Panc1 (cell line): ENCODE data around the gene SPATA6L.

ENCODE experiments used
- TCF7L2 ChIP-seq: IDR thresholded peaks from 2 replicates; pipeline ENCODE4 v1.6.1; 2011; ENCODE audit warnings: mild to moderate bottlenecking, low read depth, low read length, inconsistent platforms
- TF ChIP-seq, protein P1 (sequence below): fragments of 450-650 bp; IDR thresholded peaks from 2 replicates; pipeline ENCODE4 v1.5.1; 2017; ENCODE audit warnings: mild to moderate bottlenecking
- TF ChIP-seq, protein P2 (sequence below), 2 experiments: IDR thresholded peaks; 2 replicates each; pipeline ENCODE4 v1.6.1; 2011 to 2012; ENCODE audit warnings: low read depth in 2 of 2, control low read depth in 1 of 2, low read length in 1 of 2, mild to moderate bottlenecking in 1 of 2, moderate library complexity in 1 of 2; ENCODE audit not compliant: insufficient read depth in 1 of 2

- TF ChIP-seq, protein P1, sequence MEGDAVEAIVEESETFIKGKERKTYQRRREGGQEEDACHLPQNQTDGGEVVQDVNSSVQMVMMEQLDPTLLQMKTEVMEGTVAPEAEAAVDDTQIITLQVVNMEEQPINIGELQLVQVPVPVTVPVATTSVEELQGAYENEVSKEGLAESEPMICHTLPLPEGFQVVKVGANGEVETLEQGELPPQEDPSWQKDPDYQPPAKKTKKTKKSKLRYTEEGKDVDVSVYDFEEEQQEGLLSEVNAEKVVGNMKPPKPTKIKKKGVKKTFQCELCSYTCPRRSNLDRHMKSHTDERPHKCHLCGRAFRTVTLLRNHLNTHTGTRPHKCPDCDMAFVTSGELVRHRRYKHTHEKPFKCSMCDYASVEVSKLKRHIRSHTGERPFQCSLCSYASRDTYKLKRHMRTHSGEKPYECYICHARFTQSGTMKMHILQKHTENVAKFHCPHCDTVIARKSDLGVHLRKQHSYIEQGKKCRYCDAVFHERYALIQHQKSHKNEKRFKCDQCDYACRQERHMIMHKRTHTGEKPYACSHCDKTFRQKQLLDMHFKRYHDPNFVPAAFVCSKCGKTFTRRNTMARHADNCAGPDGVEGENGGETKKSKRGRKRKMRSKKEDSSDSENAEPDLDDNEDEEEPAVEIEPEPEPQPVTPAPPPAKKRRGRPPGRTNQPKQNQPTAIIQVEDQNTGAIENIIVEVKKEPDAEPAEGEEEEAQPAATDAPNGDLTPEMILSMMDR = no peak
- no peak for TF ChIP-seq TCF7L2
- TF ChIP-seq, protein P2, sequence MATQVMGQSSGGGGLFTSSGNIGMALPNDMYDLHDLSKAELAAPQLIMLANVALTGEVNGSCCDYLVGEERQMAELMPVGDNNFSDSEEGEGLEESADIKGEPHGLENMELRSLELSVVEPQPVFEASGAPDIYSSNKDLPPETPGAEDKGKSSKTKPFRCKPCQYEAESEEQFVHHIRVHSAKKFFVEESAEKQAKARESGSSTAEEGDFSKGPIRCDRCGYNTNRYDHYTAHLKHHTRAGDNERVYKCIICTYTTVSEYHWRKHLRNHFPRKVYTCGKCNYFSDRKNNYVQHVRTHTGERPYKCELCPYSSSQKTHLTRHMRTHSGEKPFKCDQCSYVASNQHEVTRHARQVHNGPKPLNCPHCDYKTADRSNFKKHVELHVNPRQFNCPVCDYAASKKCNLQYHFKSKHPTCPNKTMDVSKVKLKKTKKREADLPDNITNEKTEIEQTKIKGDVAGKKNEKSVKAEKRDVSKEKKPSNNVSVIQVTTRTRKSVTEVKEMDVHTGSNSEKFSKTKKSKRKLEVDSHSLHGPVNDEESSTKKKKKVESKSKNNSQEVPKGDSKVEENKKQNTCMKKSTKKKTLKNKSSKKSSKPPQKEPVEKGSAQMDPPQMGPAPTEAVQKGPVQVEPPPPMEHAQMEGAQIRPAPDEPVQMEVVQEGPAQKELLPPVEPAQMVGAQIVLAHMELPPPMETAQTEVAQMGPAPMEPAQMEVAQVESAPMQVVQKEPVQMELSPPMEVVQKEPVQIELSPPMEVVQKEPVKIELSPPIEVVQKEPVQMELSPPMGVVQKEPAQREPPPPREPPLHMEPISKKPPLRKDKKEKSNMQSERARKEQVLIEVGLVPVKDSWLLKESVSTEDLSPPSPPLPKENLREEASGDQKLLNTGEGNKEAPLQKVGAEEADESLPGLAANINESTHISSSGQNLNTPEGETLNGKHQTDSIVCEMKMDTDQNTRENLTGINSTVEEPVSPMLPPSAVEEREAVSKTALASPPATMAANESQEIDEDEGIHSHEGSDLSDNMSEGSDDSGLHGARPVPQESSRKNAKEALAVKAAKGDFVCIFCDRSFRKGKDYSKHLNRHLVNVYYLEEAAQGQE (IDR thresholded peaks at IDR 0.05; ENCODE audit: insufficient read depth in 1 of 2, low read depth in 2 of 2, low read length in 1 of 2) = no peak
Measured at GRCh38 chr9:4563105-4563504, 103.2 kb downstream of the SPATA6L start.
